ENCODE measurements around the gene TNMD. TPM values are rescaled to one million over a fixed set of nuclear protein-coding genes. Genes with fewer than 3 reads are reported as not detected.

TNMD gene
- total and polyA plus RNA-seq, 4 donors = 1.7 to 3.5 (median 2.5) TPM

DNA sequence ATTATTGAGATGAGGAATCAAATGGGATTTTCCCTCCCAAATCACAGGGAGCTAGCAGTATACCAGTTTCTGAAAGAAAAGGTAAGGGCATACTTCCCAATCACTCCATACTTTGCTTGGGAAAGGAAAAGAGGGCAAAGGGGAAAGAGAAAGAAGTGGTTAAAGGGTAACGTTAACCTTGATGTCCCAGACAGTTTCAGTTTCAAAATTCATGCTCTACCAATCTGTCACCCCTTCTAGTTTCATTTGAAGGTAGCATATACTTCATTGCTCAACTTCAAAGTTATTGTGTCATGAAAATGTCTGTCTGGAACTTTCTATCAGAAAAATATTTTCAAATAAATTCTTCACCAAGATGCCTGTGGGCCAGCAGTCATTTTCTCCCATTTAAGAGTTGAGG lies 16.0 kb downstream of the TNMD start:
- DNase-seq (ENCODE audit: low read depth in 4 of 6, low spot score in 6 of 6) = no peak
- no CpG with 5 or more reads among the region's 1 CpG for WGBS (ENCODE audit: insufficient coverage)
- Histone ChIP-seq H3K36me3 (ENCODE audit: control insufficient read depth, insufficient read depth, low read length) (no peaks in the 10 kb centered on the region), H3K4me1 (ENCODE audit: control insufficient read depth, insufficient read depth, low read length) (no peaks in the 10 kb centered on the region), H3K9me3 (ENCODE audit: control insufficient read depth, insufficient read depth, low read length) (no peaks in the 10 kb centered on the region), H3K27me3 (ENCODE audit: control insufficient read depth, insufficient read depth, low read length) (peaks cover 6% of the 10 kb centered on the region), H3K27ac (ENCODE audit: low read depth, low read length) (no peak overlapping the region), H3K4me3 (ENCODE audit: low read depth, low read length) (no peak overlapping the region)

DNA sequence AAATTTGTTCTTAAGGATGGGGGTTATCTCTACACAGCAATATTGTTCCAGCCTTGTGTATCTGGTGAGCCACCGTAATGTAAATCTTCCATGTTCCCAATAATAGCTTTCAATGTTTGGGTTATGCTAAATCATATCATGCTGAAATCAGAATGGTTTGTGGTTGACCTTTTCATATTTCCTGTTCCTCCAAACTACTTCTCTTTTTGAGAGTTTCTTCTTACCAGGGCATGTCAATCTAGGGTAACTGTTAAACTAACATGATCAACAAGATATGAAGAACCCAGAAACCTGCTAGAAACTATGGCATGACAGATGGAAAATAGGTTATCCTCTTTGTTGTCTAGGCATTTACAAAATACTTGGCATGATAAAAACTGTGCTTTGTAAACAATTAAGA lies 22.0 kb downstream of the TNMD start:
- Histone ChIP-seq H3K4me1 (ENCODE audit: control insufficient read depth, insufficient read depth, low read length) (no peaks in the 10 kb centered on the region), H3K9me3 (ENCODE audit: control insufficient read depth, insufficient read depth, low read length) (no peaks in the 10 kb centered on the region), H3K27me3 (ENCODE audit: control insufficient read depth, insufficient read depth, low read length) (peaks cover 5% of the 10 kb centered on the region), H3K4me3 (ENCODE audit: low read depth, low read length) (no peak overlapping the region), H3K27ac (ENCODE audit: low read depth, low read length) (no peak overlapping the region), H3K36me3 (ENCODE audit: control insufficient read depth, insufficient read depth, low read length) (no peaks in the 10 kb centered on the region)
- no peak for DNase-seq (ENCODE audit: low read depth in 4 of 6, low spot score in 6 of 6)
- no CpG with 5 or more reads among the region's 1 CpG for WGBS (ENCODE audit: insufficient coverage)

GRCh38 chrX:100609591-100609990 lies 24.9 kb downstream of the TNMD start:
- Histone ChIP-seq H3K27ac (ENCODE audit: low read depth, low read length) (no peak overlapping the region), H3K27me3 (ENCODE audit: control insufficient read depth, insufficient read depth, low read length) (peaks cover 5% of the 10 kb centered on the region), H3K9me3 (ENCODE audit: control insufficient read depth, insufficient read depth, low read length) (no peaks in the 10 kb centered on the region), H3K4me3 (ENCODE audit: low read depth, low read length) (no peak overlapping the region), H3K4me1 (ENCODE audit: control insufficient read depth, insufficient read depth, low read length) (no peaks in the 10 kb centered on the region), H3K36me3 (ENCODE audit: control insufficient read depth, insufficient read depth, low read length) (no peaks in the 10 kb centered on the region)
- WGBS (ENCODE audit: insufficient coverage) = 0% methylated on average over 1 of the region's 1 CpG
- peak in 1 of 6 donors; percentile 19 for DNase-seq (ENCODE audit: low read depth in 4 of 6, low spot score in 6 of 6)

DNA sequence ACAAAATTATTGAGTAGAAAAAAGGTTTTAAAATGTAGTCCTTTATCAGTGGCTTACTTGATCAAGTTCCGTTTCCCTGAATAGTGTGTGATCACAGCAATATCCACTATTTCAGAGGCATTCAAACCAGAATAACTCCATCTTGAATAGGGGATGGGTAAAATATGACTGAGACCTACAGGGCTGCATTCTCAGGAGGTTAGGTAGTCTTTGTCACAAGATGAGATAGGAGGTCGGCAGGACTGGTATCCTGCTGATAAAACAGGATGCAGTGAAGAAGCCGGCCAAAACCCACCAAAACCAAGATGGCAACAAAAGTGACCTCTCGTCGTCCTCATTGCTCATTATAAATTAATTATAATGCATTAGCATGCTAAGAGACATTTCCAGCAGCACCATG lies 27.2 kb downstream of the TNMD start:
- Histone ChIP-seq H3K4me3 (ENCODE audit: low read depth, low read length) (no peak overlapping the region), H3K4me1 (ENCODE audit: control insufficient read depth, insufficient read depth, low read length) (no peaks in the 10 kb centered on the region), H3K27ac (ENCODE audit: low read depth, low read length) (no peak overlapping the region), H3K36me3 (ENCODE audit: control insufficient read depth, insufficient read depth, low read length) (no peaks in the 10 kb centered on the region), H3K27me3 (ENCODE audit: control insufficient read depth, insufficient read depth, low read length) (no peaks in the 10 kb centered on the region), H3K9me3 (ENCODE audit: control insufficient read depth, insufficient read depth, low read length) (no peaks in the 10 kb centered on the region)
- DNase-seq (ENCODE audit: low read depth in 4 of 6, low spot score in 6 of 6) = no peak
- no CpG with 5 or more reads among the region's 5 CpGs for WGBS (ENCODE audit: insufficient coverage)

DNA sequence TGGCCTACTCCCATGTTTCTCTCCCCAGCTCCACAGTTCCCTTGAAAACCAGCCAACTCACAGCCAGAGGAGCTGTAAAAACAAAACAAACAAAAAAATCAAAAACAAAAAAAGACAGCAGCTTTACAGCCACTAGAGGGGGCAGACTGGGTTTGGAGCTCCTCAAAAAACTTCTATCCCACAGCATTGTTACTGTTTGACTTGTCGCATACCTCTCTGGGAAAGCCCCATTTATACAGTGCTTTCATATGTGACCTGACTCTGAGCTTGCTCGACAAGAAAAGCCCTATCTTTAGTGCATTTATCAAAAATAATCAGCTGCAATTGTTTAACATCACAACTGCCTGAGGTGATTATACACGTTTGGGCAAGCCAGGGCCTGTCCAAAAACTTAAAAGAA lies 30.3 kb downstream of the TNMD start:
- 45% methylated on average over 1 of the region's 3 CpGs for WGBS (ENCODE audit: insufficient coverage)
- H3K9me3 ChIP-seq (ENCODE audit: control insufficient read depth, insufficient read depth, low read length) = no peaks in the 10 kb centered on the region
- no peak overlapping the region for H3K27ac ChIP-seq (ENCODE audit: low read depth, low read length)
- no peak overlapping the region for H3K4me3 ChIP-seq (ENCODE audit: low read depth, low read length)
- H3K36me3 ChIP-seq (ENCODE audit: control insufficient read depth, insufficient read depth, low read length) = no peaks in the 10 kb centered on the region
- DNase-seq (ENCODE audit: low read depth in 4 of 6, low spot score in 6 of 6) = peak in 3 of 6 donors; percentile 11 to 64 (median 61)
- H3K4me1 ChIP-seq (ENCODE audit: control insufficient read depth, insufficient read depth, low read length) = no peaks in the 10 kb centered on the region
- no peaks in the 10 kb centered on the region for H3K27me3 ChIP-seq (ENCODE audit: control insufficient read depth, insufficient read depth, low read length)

DNA sequence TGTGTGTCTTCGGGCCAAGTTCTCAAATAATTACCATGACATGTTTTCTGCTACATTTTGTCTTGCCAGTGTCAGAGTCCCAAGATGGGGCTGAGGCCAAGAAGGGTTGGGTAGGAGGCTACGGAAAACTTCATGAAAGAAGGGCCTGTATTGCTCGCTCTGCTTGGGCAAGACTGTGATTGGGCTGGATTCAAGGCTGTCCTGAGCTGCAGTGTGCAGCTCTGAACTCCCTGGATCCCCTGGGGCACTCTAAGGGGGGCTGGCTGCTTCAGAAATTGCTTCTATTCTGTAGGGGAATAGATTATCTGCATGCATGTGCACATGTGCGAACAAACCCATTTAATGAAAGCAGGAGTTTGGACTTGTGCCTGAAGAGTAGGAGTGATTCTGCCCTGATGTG lies 38.3 kb downstream of the TNMD start:
- Histone ChIP-seq H3K27me3 (ENCODE audit: control insufficient read depth, insufficient read depth, low read length) (peaks cover 3% of the 10 kb centered on the region), H3K4me3 (ENCODE audit: low read depth, low read length) (no peak overlapping the region), H3K9me3 (ENCODE audit: control insufficient read depth, insufficient read depth, low read length) (no peaks in the 10 kb centered on the region), H3K27ac (ENCODE audit: low read depth, low read length) (peak overlapping the region; percentile 27), H3K36me3 (ENCODE audit: control insufficient read depth, insufficient read depth, low read length) (no peaks in the 10 kb centered on the region), H3K4me1 (ENCODE audit: control insufficient read depth, insufficient read depth, low read length) (no peaks in the 10 kb centered on the region)
- 45% methylated on average over 2 of the region's 4 CpGs for WGBS (ENCODE audit: insufficient coverage)
- peak in 2 of 6 donors; percentile 16 to 44 for DNase-seq (ENCODE audit: low read depth in 4 of 6, low spot score in 6 of 6)

DNA sequence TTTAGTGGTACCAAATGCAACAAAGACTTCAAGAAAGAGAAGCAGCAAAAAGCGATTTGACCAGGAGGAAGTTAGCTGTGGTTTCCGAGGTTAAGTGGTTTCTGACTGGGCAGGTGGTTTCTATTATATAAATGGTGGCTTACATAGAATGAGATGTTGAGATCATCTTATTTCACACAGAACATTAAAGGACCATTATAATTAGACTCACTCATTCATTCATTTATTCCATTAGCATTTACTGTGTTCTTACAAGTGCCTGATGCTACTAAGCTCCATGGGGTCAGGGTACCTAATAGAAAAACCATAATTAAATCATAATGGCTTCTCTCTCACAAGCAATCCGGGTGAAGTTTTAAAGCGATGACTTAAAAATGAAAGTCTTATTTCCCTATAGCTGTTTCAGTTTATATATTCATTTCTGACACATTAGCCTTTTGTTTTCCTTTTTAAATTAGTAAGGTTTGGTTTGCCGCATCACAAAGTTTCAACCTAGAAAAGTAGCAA lies 41.3 kb downstream of the TNMD start:
- no peaks in the 10 kb centered on the region for H3K9me3 ChIP-seq (ENCODE audit: control insufficient read depth, insufficient read depth, low read length)
- no peak overlapping the region for H3K27ac ChIP-seq (ENCODE audit: low read depth, low read length)
- WGBS (ENCODE audit: insufficient coverage) = 33% methylated on average over 1 of the region's 5 CpGs
- DNase-seq (ENCODE audit: low read depth in 4 of 6, low spot score in 6 of 6) = no peak
- H3K36me3 ChIP-seq (ENCODE audit: control insufficient read depth, insufficient read depth, low read length) = no peaks in the 10 kb centered on the region
- H3K27me3 ChIP-seq (ENCODE audit: control insufficient read depth, insufficient read depth, low read length) = peaks cover 3% of the 10 kb centered on the region
- no peaks in the 10 kb centered on the region for H3K4me1 ChIP-seq (ENCODE audit: control insufficient read depth, insufficient read depth, low read length)
- H3K4me3 ChIP-seq (ENCODE audit: low read depth, low read length) = no peak overlapping the region

GRCh38 chrX:100635040-100635439 lies 50.3 kb downstream of the TNMD start:
- peaks cover 3% of the 10 kb centered on the region for H3K9me3 ChIP-seq (ENCODE audit: control insufficient read depth, insufficient read depth, low read length)
- H3K27ac ChIP-seq (ENCODE audit: low read depth, low read length) = no peak overlapping the region
- H3K27me3 ChIP-seq (ENCODE audit: control insufficient read depth, insufficient read depth, low read length) = peaks cover 11% of the 10 kb centered on the region
- no peak for DNase-seq (ENCODE audit: low read depth in 4 of 6, low spot score in 6 of 6)
- H3K4me1 ChIP-seq (ENCODE audit: control insufficient read depth, insufficient read depth, low read length) = peaks cover 2% of the 10 kb centered on the region
- no peak overlapping the region for H3K4me3 ChIP-seq (ENCODE audit: low read depth, low read length)
- no CpG with 5 or more reads among the region's 5 CpGs for WGBS (ENCODE audit: insufficient coverage)
- H3K36me3 ChIP-seq (ENCODE audit: control insufficient read depth, insufficient read depth, low read length) = peaks cover 5% of the 10 kb centered on the region

DNA sequence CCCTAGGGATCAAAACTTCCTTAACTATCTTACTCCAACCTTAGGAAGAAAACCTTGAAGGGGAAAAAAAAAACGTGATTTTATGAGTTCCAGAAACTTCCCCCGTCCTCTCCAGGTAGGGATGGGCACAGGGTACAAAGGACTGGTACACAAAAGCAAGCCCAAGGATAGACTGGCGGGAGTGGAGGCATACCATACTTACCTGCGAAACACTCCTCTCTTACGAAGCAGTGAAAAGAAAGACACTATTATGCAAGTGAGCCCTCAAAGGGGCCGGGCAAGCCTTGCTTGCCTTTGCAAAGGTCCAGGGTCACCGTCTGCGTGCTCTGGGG lies 51.2 kb downstream of the TNMD start:
- Histone ChIP-seq H3K36me3 (ENCODE audit: control insufficient read depth, insufficient read depth, low read length) (peaks cover 5% of the 10 kb centered on the region), H3K4me3 (ENCODE audit: low read depth, low read length) (peak overlapping the region; percentile 68), H3K27ac (ENCODE audit: low read depth, low read length) (peak overlapping the region; percentile 68), H3K27me3 (ENCODE audit: control insufficient read depth, insufficient read depth, low read length) (peaks cover 11% of the 10 kb centered on the region), H3K4me1 (ENCODE audit: control insufficient read depth, insufficient read depth, low read length) (peaks cover 2% of the 10 kb centered on the region), H3K9me3 (ENCODE audit: control insufficient read depth, insufficient read depth, low read length) (peaks cover 3% of the 10 kb centered on the region)
- WGBS (ENCODE audit: insufficient coverage) = 29% methylated on average over 8 of the region's 8 CpGs
- peak in 1 of 6 donors; percentile 23 for DNase-seq (ENCODE audit: low read depth in 4 of 6, low spot score in 6 of 6)

- peak in 5 of 6 donors; percentile 70 to 96 (median 76) for DNase-seq (ENCODE audit: low read depth in 4 of 6, low spot score in 6 of 6)
- WGBS (ENCODE audit: insufficient coverage) = 24% methylated on average over 41 of the region's 51 CpGs
- Histone ChIP-seq H3K27ac (ENCODE audit: low read depth, low read length) (peak within 1 kb of the TSS; percentile 68), H3K4me3 (ENCODE audit: low read depth, low read length) (peak within 1 kb of the TSS; percentile 68), H3K4me1 (ENCODE audit: control insufficient read depth, insufficient read depth, low read length) (peaks cover 2% of the 10 kb centered on the region), H3K27me3 (ENCODE audit: control insufficient read depth, insufficient read depth, low read length) (peaks cover 11% of the 10 kb centered on the region), H3K9me3 (ENCODE audit: control insufficient read depth, insufficient read depth, low read length) (peaks cover 3% of the 10 kb centered on the region), H3K36me3 (ENCODE audit: control insufficient read depth, insufficient read depth, low read length) (peaks cover 5% of the 10 kb centered on the region)
Measured at GRCh38 chrX:100636321-100636991, 51.7 kb downstream of the TNMD start, which contains the start of gene TSPAN6. Gene TSPAN6, minus strand, starts transcription at chrX:100636806. Its CDS starts 112 bp downstream, at chrX:100636694.

Data from spinal cord (tissue), 10 donors.